GM10847 (cell line): ENCODE measurements around the gene CPLX4.

Experiments
- POLR2A ChIP-seq: IDR thresholded peaks from 2 replicates; pipeline ENCODE4 v1.6.1; 2011; ENCODE audit not compliant: insufficient read length; ENCODE audit errors: extremely low read depth

CPLX4 gene

GRCh38 chr18:59278793-59279192 is 39.7 kb downstream of the CPLX4 start:
- TF ChIP-seq POLR2A = no peak

GRCh38 chr18:59276047-59276446 is 42.4 kb downstream of the CPLX4 start:
- no peak for TF ChIP-seq POLR2A

DNA sequence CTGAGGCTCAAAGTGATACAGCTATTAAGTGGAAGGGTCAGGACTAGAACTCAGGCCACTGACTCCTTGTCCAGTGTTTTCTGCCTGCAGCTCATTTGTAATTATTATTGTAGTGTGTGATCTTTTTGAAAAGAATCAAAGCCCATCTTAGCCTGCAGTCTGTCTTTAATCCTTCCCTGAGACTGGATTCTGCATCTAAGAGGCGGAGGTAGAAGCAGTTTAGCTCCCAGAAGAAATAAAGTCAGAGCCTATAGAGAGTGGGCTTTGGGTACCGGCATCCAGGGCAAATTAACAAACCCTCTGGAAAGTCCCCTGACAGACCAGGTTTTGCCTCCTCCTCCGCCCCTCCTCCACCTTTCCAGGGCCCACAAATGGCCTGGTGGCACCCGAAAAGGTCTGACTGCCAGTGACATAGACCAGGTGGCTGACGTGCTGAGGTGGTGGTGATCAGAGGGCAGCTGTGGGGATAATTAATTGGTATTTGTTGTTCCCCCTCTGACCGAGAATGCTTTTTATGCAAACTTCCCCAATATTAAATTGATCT is 43.0 kb downstream of the CPLX4 start:
- no peak for TF ChIP-seq POLR2A

DNA sequence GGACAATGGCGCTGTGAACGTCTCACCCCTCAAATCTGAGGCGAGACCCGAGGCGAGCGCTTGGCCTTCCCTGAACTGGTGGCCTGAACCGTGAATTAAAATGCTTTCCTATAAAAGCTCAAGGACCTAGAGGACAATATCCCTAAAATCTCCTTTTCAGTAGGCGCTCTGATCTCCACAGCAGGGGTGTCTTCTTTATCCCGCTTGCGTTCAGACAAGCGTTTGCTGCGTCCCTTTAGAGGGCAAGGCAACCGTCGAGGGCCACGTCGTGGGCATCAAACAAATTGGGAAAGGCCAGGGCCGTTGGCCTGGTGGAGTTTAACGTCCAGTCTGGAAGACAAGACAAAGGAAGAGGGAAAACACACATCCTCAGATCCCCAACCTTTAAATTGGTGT is 43.9 kb downstream of the CPLX4 start:
- no peak for TF ChIP-seq POLR2A

DNA sequence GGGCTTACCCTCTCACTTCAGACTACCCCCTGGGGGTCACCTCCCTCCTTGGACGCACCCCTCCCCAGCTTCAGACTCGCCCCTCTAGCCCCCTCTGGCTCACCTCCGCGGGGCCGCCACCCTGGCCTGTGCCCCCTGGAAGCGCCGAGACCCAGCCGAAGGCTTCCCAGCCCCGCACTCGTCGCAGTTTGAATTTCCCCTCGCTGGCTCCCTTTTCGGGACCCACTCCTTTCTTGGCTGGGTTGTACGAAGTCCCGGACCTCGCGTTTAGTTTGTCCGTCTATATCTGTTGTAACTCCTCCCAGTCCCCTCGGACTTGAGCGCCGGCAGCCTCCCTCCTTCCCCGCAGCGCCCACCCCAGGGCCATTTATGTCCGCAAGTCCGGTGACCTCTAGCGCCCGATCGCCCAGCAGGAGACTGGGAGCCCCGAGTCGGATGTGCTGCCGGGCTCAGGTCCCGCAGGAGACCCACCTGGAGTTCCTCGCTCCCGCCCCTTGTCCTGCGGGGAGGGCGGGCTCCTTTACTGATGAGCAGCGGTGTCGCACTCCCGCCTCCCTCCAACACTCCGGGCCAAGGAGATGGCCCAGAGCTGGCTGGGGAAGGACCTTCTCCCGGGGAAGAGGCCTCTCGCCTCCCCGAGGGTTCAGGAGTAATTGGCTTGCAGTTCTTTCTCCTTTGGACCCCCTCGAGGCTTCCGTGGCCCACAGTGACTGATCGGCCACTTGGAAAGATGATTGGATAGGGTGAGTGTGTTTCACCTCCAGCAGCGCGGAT is 44.5 kb downstream of the CPLX4 start:
- TF ChIP-seq POLR2A = no peak

DNA sequence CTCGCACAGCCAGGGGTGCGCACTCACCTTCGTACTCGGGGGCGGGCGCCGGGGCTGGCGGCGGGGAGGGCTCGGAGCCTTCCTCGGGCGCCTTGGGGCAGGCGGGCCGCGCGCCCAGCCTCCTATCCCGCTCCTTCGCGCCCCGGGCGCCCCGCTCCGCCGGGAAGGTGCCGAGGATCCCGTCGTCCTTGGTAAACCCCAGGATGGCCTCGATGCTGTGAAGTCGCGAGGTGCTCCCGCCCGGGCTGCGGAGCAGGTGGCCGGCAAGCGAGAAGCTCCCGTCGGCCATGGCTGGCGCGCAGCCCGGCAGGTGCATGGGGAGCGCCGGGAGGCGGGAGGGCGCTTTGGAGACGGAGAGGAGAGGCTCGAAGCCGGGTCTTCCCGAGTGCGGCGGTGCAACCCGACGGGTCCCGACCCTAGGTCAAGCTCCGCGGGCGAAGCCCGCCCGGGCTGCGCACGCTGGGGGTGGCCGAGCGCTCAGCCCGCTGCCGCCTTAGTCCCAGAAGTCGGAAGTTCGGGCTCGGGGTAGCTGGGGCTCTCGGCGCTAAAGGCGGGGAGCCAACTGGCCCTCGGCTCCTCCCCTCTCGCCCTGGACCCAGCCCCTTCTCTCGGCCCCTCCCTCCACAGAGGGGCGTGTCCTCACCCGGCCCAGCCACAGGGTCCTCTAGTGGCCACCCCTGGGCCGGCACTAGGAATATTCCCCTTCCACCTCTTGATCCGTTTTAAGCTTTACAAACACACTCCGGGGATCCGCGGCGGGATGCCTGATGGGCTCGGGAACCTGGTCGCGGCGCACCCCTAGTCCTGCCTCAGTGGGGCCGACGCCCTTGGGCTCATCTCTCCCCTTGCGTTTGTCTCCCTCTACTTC is 45.3 kb downstream of the CPLX4 start, which contains the start of gene RAX:
Gene RAX, minus strand, starts transcription at position 564 of the 868 bp plus-strand sequence. Its CDS starts 248 bp downstream, at position 316.
- no peak for TF ChIP-seq POLR2A

- no peak for TF ChIP-seq POLR2A
Measured at GRCh38 chr18:59272221-59272888, 46.1 kb downstream of the CPLX4 start.

DNA sequence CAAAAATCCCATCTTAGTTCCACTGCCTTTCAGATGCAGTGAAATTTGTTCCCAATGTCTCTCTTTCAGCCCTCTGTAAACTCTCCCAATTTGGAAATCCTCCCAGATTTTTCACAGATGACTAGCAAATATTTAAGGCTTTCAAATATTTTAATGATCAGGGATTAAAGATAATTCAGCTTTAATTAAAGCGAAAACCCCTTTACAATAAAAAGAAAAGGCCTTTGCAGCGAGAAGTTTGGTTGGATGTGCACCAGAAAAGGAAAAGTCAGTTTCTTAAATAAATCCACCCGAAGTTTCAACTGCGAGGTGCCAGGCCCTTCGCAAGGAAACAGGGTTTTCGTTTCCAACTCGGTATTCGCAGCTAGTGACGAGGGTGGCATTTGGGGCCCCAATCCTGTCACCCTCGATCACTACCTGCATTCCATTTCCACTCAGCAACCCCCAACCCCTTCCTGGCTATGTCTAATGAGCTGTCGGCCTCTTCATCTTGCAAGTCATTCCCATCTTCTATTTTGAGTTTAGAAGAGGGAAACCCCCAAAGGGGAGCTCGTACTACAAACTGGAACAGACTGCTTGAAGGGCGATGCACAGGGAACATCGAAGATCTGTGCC is 46.7 kb downstream of the CPLX4 start:
- no peak for TF ChIP-seq POLR2A

GRCh38 chr18:59270689-59271257 is 47.7 kb downstream of the CPLX4 start:
- TF ChIP-seq POLR2A = no peak

- TF ChIP-seq POLR2A = no peak
Measured at GRCh38 chr18:59269563-59270119, 48.8 kb downstream of the CPLX4 start.

DNA sequence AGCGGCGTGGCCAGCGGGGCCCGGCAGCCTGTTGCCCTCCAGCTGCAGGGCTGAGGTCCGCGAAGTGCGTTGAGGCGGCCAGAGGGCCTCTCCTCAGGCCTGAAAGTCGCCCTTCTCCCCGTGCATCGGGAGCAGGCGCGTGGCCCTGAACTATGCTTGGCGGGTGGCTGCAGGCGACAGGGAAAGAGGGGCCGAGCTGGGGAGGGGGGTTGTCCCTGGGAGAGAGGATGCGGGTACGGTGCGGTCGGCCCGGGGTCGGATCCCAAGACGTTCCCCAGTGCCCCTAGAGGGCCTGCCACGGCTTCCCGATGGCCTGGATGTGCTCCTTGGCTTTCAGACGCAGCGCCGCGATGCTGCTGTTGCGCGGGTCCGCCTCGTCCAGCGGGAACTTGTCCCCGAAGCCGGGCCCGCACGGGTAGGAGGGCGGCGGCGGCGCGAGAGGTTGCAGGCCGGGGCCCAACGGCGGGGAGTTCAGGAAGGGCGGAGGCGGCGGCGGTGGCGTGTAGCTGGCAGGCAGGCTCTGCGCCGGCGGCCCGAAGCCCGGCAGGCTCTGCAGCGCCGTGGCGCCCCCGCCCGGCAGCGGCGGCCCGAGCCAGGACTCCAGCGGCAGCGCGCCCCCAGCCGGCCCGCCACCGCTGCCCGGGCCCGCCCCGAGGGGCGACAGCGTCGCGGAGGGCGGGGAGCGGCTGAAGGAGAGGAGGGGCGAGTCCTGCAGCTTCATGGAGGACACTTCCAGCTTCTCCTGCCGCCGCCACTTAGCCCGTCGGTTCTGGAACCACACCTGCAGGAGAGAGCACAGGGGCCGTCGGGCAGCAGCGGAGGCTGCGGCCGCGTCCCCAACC is 49.5 kb downstream of the CPLX4 start:
- TF ChIP-seq POLR2A = no peak

GRCh38 chr18:59268127-59268720 is 50.2 kb downstream of the CPLX4 start:
- no peak for TF ChIP-seq POLR2A

GRCh38 chr18:59267503-59268126 is 50.8 kb downstream of the CPLX4 start:
- TF ChIP-seq POLR2A = no peak
